T-helper 17 cell (primary cell): Measurements from ENCODE around the gene GIMAP8. TPM values are rescaled to one million over a fixed set of nuclear protein-coding genes. Genes with fewer than 3 reads are reported as not detected.

Experiments
- ATAC-seq: fragments of 150-1000 bp; cut with Tn5 transposase; 2 replicates; pipeline ENCODE4 v1.10.0; 2021; ENCODE audit warnings: mild to moderate bottlenecking, moderate library complexity
- DNase-seq, 3 donors: peaks; one replicate each; pipeline versions ENCODE4 v3.0.0 to v3.0.0-alpha.2; 2020 to 2021
- H3K9me3 ChIP-seq: one replicate; pipeline ENCODE4 v1.7.0; 2013; ENCODE audit warnings: low read length, mild to moderate bottlenecking; ENCODE audit not compliant: control insufficient read depth, poor library complexity, severe bottlenecking
- H3K27ac Mint-ChIP-seq: one replicate; pipeline ENCODE4 v1.8.0; 2022; ENCODE audit warnings: mild to moderate bottlenecking, moderate library complexity, mixed read lengths
- H3K27me3 Mint-ChIP-seq: one replicate; pipeline ENCODE4 v1.8.0; 2022; ENCODE audit warnings: mixed read lengths
- H3K36me3 Mint-ChIP-seq: one replicate; pipeline ENCODE4 v1.8.0; 2022; ENCODE audit warnings: low read depth, mixed read lengths
- H3K4me1 Mint-ChIP-seq: one replicate; pipeline ENCODE4 v1.8.0; 2022; ENCODE audit warnings: mild to moderate bottlenecking, mixed read lengths
- H3K4me3 Mint-ChIP-seq: one replicate; pipeline ENCODE4 v1.8.0; 2022; ENCODE audit warnings: mild to moderate bottlenecking, moderate library complexity, mixed read lengths
- total RNA-seq, 4 donors: library from RNA in 2 of 4; stranded (reverse) in 2 of 4; gene quantifications; one replicate each; pipeline ENCODE4 v1.2.3 and lab custom pipeline; 2022 to 2026

GIMAP8 gene
- total RNA-seq, 2 donors from 2014 or later, result 8.1 to 12.0 TPM

DNA sequence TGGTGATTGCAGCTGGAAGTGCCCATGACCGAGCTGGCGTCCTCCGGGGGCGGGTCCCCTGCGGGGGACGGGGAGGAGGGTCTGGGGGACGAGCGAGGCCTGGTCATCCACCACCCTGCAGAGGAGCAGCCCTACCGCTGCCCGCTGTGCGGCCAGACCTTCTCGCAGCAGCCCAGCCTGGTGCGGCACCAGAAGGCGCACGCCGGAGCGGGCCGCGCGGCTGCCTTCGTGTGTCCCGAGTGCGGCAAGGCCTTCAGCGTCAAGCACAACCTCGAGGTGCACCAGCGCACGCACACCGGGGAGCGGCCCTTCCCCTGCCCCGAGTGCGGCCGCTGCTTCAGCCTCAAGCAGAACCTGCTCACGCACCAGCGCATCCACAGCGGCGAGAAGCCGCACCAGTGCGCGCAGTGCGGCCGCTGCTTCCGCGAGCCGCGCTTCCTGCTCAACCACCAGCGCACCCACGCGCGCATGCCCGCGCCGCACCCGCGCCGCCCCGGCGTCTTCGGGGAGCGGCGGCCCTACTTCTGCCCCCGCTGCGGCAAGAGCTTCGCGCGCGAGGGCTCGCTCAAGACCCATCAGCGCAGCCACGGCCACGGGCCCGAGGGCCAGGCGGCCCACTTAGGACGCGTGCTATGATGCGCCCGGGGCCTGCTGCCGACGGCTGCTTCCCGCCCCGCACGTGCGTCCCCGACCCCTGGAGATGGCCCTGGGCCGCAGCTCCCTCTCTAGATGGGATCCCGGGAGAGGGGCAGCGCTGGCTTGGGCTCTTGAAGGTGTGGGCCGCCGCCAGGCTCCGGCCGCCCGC lies 42.6 kb upstream of the GIMAP8 start:
- Mint-ChIP-seq H3K36me3 (peaks cover 4% of the 10 kb centered on the region), H3K27me3 (no peaks in the 10 kb centered on the region), H3K27ac (peak overlapping the region; percentile 98), H3K4me3 (no peak overlapping the region), H3K4me1 (peaks cover 37% of the 10 kb centered on the region)
- ATAC-seq (no peak), DNase-seq (no peak)
- no peaks in the 10 kb centered on the region for H3K9me3 ChIP-seq

DNA sequence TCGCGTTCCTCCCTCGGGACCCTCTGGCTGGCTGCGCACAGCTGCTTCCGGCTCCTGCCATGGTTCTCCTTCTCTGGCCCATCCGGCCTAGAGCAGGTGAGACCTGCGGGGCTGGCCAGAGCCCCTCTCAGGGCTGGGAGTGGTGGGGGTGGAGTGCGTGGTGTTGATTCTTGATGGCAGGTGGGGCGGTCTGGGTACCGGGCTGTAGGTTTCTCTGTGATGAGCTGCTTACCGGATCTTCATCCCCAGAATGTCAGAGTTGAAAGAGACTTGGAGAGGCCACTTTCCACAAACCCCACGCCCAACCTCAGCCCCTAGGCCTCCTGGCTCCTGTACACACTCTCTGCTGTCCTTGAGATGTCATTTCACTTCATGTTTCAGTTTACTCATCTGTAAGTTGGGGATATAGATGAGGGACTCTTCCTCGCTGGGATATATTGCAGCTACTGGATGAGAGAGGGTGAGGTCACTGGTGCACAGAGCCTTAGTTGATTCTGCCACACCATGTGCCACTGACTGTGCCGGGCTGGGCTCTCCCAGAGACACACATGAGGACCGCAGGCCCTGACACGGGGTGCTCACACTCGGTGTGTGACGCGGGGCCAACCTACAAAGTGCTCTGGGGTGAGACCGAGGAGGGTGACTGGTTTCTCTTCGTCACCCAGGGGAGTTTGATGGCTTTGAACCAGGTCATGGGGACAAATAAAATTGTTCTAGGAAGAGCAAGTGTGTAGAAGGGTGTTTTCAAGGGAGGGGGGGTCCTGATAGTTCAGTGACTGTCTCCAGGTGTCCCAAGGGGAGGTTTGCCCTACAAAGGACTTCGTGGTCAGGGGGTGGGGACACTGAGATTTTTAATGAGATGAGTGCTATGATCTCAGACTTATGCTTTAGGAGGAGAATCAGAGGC lies 41.8 kb upstream of the GIMAP8 start:
- peak overlapping the region; percentile 68 for H3K4me3 Mint-ChIP-seq
- no peak for DNase-seq
- peaks cover 4% of the 10 kb centered on the region for H3K36me3 Mint-ChIP-seq

DNA sequence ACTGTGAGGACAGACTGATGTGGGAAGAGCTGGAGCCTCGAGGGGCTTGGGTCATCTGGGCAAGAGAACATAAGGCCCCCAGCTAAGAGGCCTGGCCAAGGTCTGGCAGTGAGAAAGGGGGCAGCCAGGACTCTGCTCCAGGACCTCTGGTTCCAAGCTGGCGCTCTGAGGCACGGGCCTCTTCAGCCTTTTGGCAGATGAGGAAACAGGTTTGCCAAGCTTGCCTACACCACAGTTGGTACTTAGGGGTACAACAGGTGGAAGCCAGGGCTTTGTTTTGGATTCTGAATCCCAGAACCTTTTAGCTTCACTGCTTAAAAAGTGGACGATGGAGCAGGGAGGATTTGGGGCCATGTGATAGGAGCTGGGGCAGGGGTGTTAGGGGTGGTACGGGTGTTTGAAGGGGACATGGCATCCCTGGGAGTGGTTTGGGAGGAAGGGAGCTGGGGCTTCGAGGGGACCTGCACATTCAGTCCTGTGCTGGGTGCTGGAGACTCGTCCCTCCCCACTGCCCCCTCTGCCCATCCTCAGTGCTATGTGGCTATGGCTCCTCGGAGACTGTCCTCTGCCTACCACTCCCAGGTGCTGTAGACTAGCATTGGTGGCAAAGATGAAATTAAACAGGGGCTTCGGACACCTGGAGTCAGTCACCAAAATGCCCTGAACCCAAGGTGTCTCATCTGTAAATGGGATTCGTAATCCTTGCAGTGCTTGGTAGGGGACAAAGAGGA lies 41.0 kb upstream of the GIMAP8 start:
- H3K27me3 Mint-ChIP-seq, result no peaks in the 10 kb centered on the region
- no peak for DNase-seq
- ATAC-seq, result no peak
- peak overlapping the region; percentile 78 for H3K27ac Mint-ChIP-seq
- peaks cover 4% of the 10 kb centered on the region for H3K36me3 Mint-ChIP-seq
- H3K9me3 ChIP-seq, result no peaks in the 10 kb centered on the region
- peaks cover 28% of the 10 kb centered on the region for H3K4me1 Mint-ChIP-seq
- H3K4me3 Mint-ChIP-seq, result no peak overlapping the region

More for the DNA sequence above, 41.8 kb upstream of the GIMAP8 start:
- peak overlapping the region; percentile 78 for H3K27ac Mint-ChIP-seq
- H3K27me3 Mint-ChIP-seq, result no peaks in the 10 kb centered on the region
- H3K4me1 Mint-ChIP-seq, result peaks cover 34% of the 10 kb centered on the region
- H3K9me3 ChIP-seq, result no peaks in the 10 kb centered on the region
- ATAC-seq, result peak; percentile 16

DNA sequence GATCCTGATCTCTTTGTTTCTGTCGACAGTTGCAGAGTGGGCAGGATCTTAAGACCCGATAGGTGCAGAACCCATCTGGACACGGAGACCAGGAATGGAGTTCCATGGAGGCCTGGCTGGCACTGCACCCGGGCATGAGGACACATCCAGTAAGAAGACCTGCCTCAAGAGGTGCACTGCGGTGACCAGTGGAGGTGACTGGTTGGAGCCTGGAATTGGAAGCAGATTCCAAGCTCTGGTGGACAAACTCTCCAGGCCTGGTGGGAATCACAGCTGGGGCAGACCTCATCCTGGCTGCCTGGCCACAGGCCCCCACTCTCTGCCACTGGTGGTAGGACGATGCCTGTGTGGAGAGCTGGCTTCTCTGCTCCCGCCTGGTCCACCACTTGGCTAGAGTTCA lies 40.3 kb upstream of the GIMAP8 start:
- Mint-ChIP-seq H3K36me3 (peaks cover 4% of the 10 kb centered on the region), H3K27ac (no peak overlapping the region), H3K27me3 (no peaks in the 10 kb centered on the region), H3K4me1 (peaks cover 26% of the 10 kb centered on the region), H3K4me3 (no peak overlapping the region)
- H3K9me3 ChIP-seq, result no peaks in the 10 kb centered on the region
- DNase-seq (no peak), ATAC-seq (no peak)

DNA sequence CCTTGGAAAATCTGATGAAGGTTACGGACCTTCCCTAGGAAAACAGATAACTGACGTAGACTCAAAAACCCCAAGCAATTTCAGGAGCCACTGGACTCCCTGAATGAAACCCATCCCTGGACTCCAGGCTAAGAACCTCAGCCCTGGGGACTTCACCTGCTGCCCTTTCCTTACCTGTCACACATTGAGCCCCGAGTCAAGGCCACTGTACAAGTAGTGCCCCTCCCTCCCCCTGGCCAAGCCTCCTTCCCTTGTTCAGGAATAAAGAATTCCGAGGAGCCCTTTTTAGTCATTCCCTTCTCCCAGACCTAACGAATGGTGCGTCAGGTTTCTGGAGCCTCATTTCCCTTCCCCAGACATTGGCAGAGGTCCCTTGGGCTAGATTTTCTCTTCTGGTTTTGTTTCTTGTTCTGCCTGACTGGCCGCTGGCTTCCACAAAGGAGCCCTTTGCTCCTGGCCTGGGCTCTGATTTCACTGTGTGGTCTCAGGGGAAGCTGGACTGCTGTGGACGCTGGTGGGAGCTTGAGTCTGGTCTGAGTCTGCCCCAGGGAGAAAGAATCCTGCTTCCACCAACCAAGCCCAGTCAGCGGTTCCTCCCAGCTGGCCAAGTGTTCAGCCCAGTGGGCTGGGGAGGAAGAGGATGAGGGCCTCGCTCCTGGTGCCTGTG lies 39.6 kb upstream of the GIMAP8 start:
- no peaks in the 10 kb centered on the region for H3K9me3 ChIP-seq
- DNase-seq, result no peak
- peaks cover 23% of the 10 kb centered on the region for H3K4me1 Mint-ChIP-seq
- no peak overlapping the region for H3K4me3 Mint-ChIP-seq
- H3K36me3 Mint-ChIP-seq, result peaks cover 2% of the 10 kb centered on the region
- H3K27ac Mint-ChIP-seq, result peak overlapping the region; percentile 61
- no peak for ATAC-seq
- H3K27me3 Mint-ChIP-seq, result no peaks in the 10 kb centered on the region

DNA sequence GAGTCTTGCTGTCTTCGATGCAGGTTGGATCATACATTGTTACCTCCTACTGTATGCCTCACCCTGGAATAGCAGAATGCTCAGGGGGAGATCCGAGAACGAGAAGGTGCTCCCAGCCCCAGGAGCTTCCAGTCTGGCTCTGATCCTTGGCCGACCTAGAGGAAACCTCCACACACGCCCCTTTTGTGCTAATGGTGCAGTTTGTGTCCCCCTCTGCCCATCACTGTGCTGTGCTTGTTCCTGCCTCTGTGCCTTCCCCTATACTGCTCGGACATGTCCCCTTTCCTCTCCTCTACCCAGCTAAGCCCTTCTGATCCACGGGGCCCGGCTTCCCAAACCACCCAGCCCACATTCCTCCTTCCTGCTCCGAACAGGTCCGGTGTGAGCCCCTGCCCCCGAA lies 38.8 kb upstream of the GIMAP8 start:
- Mint-ChIP-seq H3K36me3 (peaks cover 2% of the 10 kb centered on the region), H3K4me1 (peaks cover 16% of the 10 kb centered on the region), H3K27me3 (no peaks in the 10 kb centered on the region), H3K4me3 (no peak overlapping the region), H3K27ac (peak overlapping the region; percentile 61)
- DNase-seq (no peak), ATAC-seq (no peak)
- no peaks in the 10 kb centered on the region for H3K9me3 ChIP-seq

DNA sequence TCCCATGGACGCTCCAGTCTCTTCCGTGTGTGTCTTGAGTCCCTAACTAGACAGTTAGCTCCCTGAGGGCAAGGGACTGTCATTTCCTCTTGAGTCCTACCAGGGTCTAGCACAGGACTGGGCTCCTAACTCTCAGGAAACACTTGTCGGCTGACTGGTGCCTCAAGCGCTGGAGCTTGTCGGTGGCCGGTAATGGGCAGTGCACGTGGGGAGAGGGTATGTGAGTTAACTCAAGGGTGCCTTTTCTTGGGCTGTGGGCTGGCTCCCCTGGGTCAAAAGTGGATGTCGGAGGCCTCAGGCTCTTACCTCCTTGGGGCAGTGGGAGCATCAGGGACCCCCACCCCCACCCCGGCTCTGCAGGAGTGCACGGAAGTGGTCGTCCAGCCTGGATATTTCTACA lies 38.4 kb upstream of the GIMAP8 start:
- H3K36me3 Mint-ChIP-seq, result peaks cover 1% of the 10 kb centered on the region

DNA sequence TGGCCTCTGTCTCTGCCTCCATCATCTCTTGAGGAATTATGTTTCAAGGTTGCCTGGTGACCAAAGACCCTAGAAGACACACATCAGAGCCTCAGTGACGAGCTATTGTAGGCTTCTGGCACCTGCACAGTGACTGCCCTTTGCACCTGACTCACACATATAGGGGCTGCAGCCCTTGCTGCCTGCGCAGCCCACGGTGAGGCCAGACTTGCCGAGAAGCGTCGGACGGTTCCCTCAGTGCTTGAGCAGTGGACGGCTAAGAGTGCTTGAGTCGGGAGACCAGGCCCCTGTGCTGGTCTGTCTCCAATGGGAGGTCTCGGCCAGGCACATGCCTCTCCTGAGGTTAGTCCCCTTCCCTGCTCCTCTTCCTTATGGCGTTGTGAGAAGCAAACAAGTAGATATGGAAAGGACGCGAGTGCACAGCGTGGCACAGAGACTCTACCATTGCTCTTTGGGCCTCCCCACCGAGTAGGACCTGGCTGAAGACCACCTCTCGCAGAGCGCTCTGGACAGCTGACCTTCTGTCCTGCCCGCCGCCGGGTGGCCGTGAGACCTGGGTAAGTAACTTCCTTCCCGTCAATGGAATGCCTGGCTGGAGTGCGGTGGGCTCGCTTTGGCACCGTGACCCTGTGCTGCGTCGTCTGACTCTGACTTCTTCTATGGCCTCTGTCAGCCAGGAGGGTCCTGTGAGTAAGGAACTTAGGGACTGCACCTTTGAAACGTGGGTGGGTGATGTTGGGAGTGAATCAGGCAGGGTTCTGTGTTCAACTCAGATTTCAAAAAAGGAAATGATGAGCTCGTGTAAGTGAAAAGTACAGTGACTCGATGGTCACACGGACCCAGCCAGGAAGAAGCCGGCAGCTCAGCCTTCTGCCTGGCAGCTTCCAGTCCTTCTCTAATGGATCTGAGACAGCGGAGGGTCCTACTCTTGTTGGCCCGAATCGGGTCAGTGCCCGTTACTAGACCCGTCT lies 37.6 kb upstream of the GIMAP8 start:
- ATAC-seq, result no peak
- Mint-ChIP-seq H3K4me3 (peak overlapping the region; percentile 67), H3K27ac (peak overlapping the region; percentile 34)

More for the DNA sequence above, 38.4 kb upstream of the GIMAP8 start:
- DNase-seq (no peak), ATAC-seq (no peak)
- H3K9me3 ChIP-seq, result no peaks in the 10 kb centered on the region
- Mint-ChIP-seq H3K4me3 (no peak overlapping the region), H3K27ac (peak overlapping the region; percentile 61), H3K27me3 (no peaks in the 10 kb centered on the region), H3K4me1 (peaks cover 13% of the 10 kb centered on the region)

DNA sequence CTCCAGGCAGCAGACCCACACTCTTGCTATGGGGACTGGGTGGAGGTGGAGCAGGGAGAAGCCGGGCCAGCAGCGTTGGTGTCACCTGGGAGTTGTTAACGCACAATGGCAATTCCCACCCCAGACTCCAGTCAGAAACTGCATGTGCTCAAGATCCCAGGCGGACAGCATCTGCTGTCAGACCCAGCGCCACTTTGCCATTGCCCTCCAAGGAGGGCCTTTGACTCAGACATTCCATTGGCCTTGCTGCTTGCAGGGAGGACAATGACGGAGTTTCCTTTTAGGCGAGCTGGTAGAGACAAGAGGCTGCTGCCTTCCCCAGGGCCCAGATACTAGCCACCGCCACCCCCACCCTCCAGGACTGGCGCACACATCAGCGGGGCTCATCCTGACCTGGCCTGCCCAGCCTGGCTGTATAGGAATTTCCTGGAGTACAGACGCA lies 36.8 kb upstream of the GIMAP8 start:
- H3K4me3 Mint-ChIP-seq, result no peak overlapping the region
- no peaks in the 10 kb centered on the region for H3K9me3 ChIP-seq
- DNase-seq (no peak), ATAC-seq (no peak)
- no peaks in the 10 kb centered on the region for H3K36me3 Mint-ChIP-seq
- no peaks in the 10 kb centered on the region for H3K27me3 Mint-ChIP-seq
- peak overlapping the region; percentile 34 for H3K27ac Mint-ChIP-seq
- peaks cover 9% of the 10 kb centered on the region for H3K4me1 Mint-ChIP-seq

More for the DNA sequence above, 37.6 kb upstream of the GIMAP8 start:
- H3K9me3 ChIP-seq, result no peaks in the 10 kb centered on the region
- Mint-ChIP-seq H3K27me3 (no peaks in the 10 kb centered on the region), H3K36me3 (no peaks in the 10 kb centered on the region), H3K4me1 (peaks cover 11% of the 10 kb centered on the region)
- DNase-seq, result no peak

DNA sequence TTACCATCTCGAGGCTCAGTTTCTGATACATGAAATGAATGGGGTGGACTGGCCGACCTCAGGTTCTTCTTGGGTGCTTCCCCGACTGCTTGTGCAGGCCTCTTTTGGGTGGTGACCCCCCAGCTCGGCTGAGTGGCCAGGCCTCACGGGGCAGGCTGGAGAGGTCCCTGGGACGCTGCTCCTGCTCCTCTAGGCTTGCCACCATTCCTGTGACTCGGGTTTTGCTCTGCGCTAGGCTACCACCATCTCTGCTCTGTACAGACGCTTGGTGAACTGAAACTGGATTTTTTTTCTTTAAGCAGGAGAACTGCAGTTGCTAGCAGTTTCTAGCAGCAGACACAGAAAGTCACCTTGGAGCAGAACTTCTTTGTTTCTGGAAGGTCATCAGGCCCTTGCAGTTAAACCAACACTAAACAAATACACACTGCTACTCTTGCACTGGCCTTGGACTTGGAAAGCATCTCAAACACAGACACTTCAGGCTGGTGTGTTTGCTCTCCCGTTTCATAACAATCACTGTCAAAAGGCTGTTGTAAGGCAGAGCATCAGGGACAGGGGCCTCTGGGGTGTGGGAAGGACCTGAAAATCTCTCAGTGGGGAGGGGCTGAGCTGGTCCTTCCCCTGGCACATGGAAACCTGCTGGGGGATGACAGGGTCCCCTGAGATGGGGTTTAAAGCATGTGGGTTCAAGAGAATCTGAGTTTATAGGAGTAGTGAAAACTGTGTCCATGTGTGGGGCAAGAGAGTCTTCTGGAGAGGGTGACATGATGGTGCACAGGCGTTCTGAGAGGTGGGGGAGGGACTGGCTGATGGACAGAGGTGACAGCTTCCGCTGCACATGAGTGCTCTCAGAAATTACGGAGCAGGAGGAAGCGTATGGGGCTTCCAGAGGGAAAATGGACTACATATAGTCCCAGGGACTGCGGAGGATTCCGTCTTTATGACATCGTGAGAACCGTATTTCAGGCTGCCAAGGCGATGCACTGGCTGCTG lies 35.0 kb upstream of the GIMAP8 start:
- DNase-seq (no peak), ATAC-seq (no peak)
- peaks cover 4% of the 10 kb centered on the region for H3K27me3 Mint-ChIP-seq
- no peaks in the 10 kb centered on the region for H3K36me3 Mint-ChIP-seq
- H3K4me3 Mint-ChIP-seq, result no peak overlapping the region
- H3K4me1 Mint-ChIP-seq, result peaks cover 8% of the 10 kb centered on the region
- H3K9me3 ChIP-seq, result no peaks in the 10 kb centered on the region
- H3K27ac Mint-ChIP-seq, result peak overlapping the region; percentile 65

DNA sequence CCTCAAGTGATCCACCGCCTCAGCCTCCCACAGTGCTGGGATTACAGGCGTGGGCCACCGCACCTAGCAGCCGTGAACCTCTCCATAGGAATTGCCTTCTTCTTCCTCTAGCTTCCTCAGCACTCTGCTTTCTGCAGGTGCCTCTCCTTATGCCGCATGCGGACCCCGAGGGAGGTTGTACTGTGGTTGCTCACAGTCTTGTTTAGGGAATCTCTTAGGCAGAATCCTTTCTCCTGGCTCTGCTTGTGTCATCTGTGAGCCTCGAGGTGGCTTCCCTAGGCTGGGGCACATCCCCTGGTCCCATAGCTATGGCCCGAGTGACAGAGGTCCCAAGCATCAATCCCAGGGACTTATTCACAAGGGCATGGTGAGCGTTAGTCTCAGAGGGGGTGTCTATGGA lies 33.2 kb upstream of the GIMAP8 start:
- H3K36me3 Mint-ChIP-seq, result no peaks in the 10 kb centered on the region
- H3K4me1 Mint-ChIP-seq, result peaks cover 12% of the 10 kb centered on the region
- H3K27ac Mint-ChIP-seq, result no peak overlapping the region
- H3K9me3 ChIP-seq, result no peaks in the 10 kb centered on the region
- H3K4me3 Mint-ChIP-seq, result no peak overlapping the region
- DNase-seq (no peak), ATAC-seq (no peak)
- H3K27me3 Mint-ChIP-seq, result peaks cover 10% of the 10 kb centered on the region
